ENCODE results near the gene SERPINB5. TPM values are rescaled to one million over a fixed set of nuclear protein-coding genes. Genes with fewer than 3 reads are reported as not detected.

SERPINB5 gene
- total and polyA plus RNA-seq, 8 donors: 0.72 to 27.1 (median 3.9) TPM; not detected in 5

DNA sequence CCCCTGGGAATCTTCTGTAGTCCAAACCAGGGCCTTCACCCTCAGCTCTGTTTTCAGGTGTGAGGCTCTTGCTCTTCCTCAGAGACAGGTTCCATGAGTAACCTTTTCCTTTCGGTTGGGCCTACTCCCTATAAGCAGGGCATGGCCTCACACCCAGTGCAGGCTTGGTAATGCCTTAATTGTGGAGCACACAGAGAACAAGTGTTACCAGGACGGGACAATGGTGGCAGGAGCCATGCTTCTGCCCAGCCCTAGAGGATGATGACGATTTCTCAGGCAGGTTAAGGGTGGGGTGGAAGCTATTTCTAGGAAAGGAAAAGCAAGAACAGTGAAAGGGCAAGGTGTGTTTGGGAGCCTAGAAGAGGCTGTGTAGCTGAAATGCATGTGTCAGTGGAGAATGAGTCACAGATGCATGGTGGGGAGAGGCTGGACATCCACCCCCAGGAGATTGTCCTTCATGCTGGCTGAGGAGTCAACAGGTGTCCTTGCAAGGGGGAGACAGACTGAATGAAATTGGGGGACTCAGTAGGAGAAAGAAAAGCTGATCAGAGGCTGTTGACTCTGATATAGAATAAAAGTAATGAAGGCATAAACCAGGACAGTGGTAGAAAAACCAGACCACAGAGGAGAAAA is 43.4 kb downstream of the SERPINB5 start:
- no peak overlapping the region for H3K27ac ChIP-seq
- H3K4me1 ChIP-seq: peaks cover 0 to 7% (median 2%) of the 10 kb centered on the region in 4 donors
- WGBS, 5 donors: 73 to 79% (median 77%) methylated on average over 3 of the region's 3 CpGs
- H3K4me3 ChIP-seq: no peak overlapping the region
- intact Hi-C loops (cut with DNase I; ENCODE audit: low total_unique reads): loop anchor here (10.0 kb wide), 1 partner anchor 305 kb away; no protein-coding TSS in a partner anchor
- no peaks in the 10 kb centered on the region for H3K36me3 ChIP-seq
- peaks cover 0 to 6% (median 0%) of the 10 kb centered on the region in 3 donors for H3K27me3 ChIP-seq
- H3K9me3 ChIP-seq: no peaks in the 10 kb centered on the region
- no peak for DNase-seq
- TF ChIP-seq, protein P1, sequence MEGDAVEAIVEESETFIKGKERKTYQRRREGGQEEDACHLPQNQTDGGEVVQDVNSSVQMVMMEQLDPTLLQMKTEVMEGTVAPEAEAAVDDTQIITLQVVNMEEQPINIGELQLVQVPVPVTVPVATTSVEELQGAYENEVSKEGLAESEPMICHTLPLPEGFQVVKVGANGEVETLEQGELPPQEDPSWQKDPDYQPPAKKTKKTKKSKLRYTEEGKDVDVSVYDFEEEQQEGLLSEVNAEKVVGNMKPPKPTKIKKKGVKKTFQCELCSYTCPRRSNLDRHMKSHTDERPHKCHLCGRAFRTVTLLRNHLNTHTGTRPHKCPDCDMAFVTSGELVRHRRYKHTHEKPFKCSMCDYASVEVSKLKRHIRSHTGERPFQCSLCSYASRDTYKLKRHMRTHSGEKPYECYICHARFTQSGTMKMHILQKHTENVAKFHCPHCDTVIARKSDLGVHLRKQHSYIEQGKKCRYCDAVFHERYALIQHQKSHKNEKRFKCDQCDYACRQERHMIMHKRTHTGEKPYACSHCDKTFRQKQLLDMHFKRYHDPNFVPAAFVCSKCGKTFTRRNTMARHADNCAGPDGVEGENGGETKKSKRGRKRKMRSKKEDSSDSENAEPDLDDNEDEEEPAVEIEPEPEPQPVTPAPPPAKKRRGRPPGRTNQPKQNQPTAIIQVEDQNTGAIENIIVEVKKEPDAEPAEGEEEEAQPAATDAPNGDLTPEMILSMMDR (IDR thresholded peaks at IDR 0.05): no peak
- TF ChIP-seq POLR2AphosphoS5 (IDR thresholded peaks at IDR 0.05): no peak
- TF ChIP-seq EP300 (IDR thresholded peaks at IDR 0.05): no peak
- no peak for TF ChIP-seq POLR2A (IDR thresholded peaks at IDR 0.05)

GRCh38 chr18:63523660-63524059 is 46.9 kb downstream of the SERPINB5 start:
- Histone ChIP-seq H3K27me3 (peaks cover 0 to 6% (median 0%) of the 10 kb centered on the region in 3 donors), H3K27ac (no peak overlapping the region), H3K4me1 (peaks cover 0 to under 1% (median 0%) of the 10 kb centered on the region in 4 donors), H3K4me3 (no peak overlapping the region), H3K36me3 (no peaks in the 10 kb centered on the region), H3K9me3 (no peaks in the 10 kb centered on the region)
- 63 to 73% (median 66%) methylated on average over 4 of the region's 4 CpGs for WGBS, 5 donors
- intact Hi-C loops (cut with DNase I; ENCODE audit: low total_unique reads): loop anchor here (10.0 kb wide), 1 partner anchor 301 kb away; no protein-coding TSS in a partner anchor
- TF ChIP-seq, protein P1 (IDR thresholded peaks at IDR 0.05): no peak
- TF ChIP-seq POLR2AphosphoS5 (IDR thresholded peaks at IDR 0.05) (no peak), EP300 (IDR thresholded peaks at IDR 0.05) (no peak), POLR2A (IDR thresholded peaks at IDR 0.05) (no peak)
- no peak for DNase-seq

DNA sequence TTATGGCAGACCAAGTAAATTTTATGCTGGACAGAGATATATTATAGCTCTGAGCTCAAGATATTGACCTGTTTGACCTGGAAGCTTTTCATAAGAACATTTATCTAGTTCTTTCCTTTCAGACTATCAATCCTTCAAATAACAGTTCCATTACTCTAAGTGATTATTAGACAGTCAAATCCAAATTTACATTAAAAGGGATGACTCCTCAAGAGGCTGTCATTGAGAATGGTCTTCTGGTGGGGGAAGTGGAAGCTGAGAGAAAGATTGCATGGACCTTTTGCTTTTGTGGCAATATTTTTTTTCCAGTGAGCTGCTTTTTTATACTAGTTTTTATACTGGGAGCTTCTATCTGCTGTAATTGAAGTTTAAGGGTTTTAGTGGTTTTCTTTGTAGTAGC is 50.5 kb downstream of the SERPINB5 start:
- intact Hi-C loops (cut with DNase I; ENCODE audit: low total_unique reads): loop anchor here (10.0 kb wide), 1 partner anchor 298 kb away; no protein-coding TSS in a partner anchor
- Histone ChIP-seq H3K9me3 (no peaks in the 10 kb centered on the region), H3K36me3 (no peaks in the 10 kb centered on the region), H3K27me3 (no peaks in the 10 kb centered on the region), H3K27ac (no peak overlapping the region), H3K4me1 (no peaks in the 10 kb centered on the region), H3K4me3 (no peak overlapping the region)
- no peak for DNase-seq
- TF ChIP-seq POLR2AphosphoS5 (IDR thresholded peaks at IDR 0.05) (no peak), POLR2A (IDR thresholded peaks at IDR 0.05) (no peak), EP300 (IDR thresholded peaks at IDR 0.05) (no peak)
- TF ChIP-seq, protein P1 (IDR thresholded peaks at IDR 0.05): no peak

- no peak overlapping the region for H3K4me3 ChIP-seq
- no peak for DNase-seq
- TF ChIP-seq, protein P1 (IDR thresholded peaks at IDR 0.05): no peak
- no peak for TF ChIP-seq POLR2AphosphoS5 (IDR thresholded peaks at IDR 0.05)
- no peak for TF ChIP-seq EP300 (IDR thresholded peaks at IDR 0.05)
- TF ChIP-seq POLR2A (IDR thresholded peaks at IDR 0.05): no peak
- no peaks in the 10 kb centered on the region for H3K9me3 ChIP-seq
- H3K36me3 ChIP-seq: no peaks in the 10 kb centered on the region
- H3K27me3 ChIP-seq: no peaks in the 10 kb centered on the region
- no peaks in the 10 kb centered on the region for H3K4me1 ChIP-seq
- intact Hi-C loops (cut with DNase I; ENCODE audit: low total_unique reads): loop anchor here (10.0 kb wide), 1 partner anchor 296 kb away; no protein-coding TSS in a partner anchor
- WGBS, 5 donors: 40 to 60% (median 55%) methylated on average over 5 of the region's 5 CpGs
- H3K27ac ChIP-seq: no peak overlapping the region
These were observed 52.2 kb downstream of the SERPINB5 start for GRCh38 chr18:63528863-63529492.
